HG03103 (cell line): ENCODE measurements around the gene EFCAB12.

Experiments
- ATAC-seq: cut with Tn5 transposase; IDR thresholded peaks from one replicate; pipeline ENCODE4 v1.9.1; 2021; ENCODE audit warnings: low read depth; ENCODE audit not compliant: unreplicated experiment

EFCAB12 gene

GRCh38 chr3:129446926-129447325 is 18.5 kb upstream of the EFCAB12 start:
- ATAC-seq, result no peak

GRCh38 chr3:129445471-129445870 is 17.0 kb upstream of the EFCAB12 start:
- no peak for ATAC-seq

- ATAC-seq, result no peak
Measured at GRCh38 chr3:129442947-129443346, 14.5 kb upstream of the EFCAB12 start.

GRCh38 chr3:129442486-129442885 is 14.1 kb upstream of the EFCAB12 start:
- no peak for ATAC-seq

GRCh38 chr3:129441782-129442181 is 13.3 kb upstream of the EFCAB12 start:
- ATAC-seq, result no peak

- no peak for ATAC-seq
Measured at GRCh38 chr3:129441215-129441614, 12.8 kb upstream of the EFCAB12 start.

GRCh38 chr3:129440618-129441190 is 12.3 kb upstream of the EFCAB12 start:
- no peak for ATAC-seq

- peak; percentile 80 for ATAC-seq
Measured at GRCh38 chr3:129439817-129440617, 11.6 kb upstream of the EFCAB12 start, which contains the start of the genes IFT122 and MBD4. TSS of gene IFT122 (plus strand) at chr3:129440224. CDS start at chr3:129440331, 107 bp downstream. TSS of gene MBD4 (minus strand) at chr3:129439948. CDS start at chr3:129439833, 115 bp downstream.

GRCh38 chr3:129439226-129439816 is 10.9 kb upstream of the EFCAB12 start:
- peak; percentile 9 for ATAC-seq

GRCh38 chr3:129435367-129435766 is 6.9 kb upstream of the EFCAB12 start:
- no peak for ATAC-seq

GRCh38 chr3:129434140-129434539 is 5.7 kb upstream of the EFCAB12 start:
- no peak for ATAC-seq

- ATAC-seq, result no peak
Measured at GRCh38 chr3:129433565-129433964, 5.1 kb upstream of the EFCAB12 start.

GRCh38 chr3:129432671-129433070 is 4.2 kb upstream of the EFCAB12 start:
- no peak for ATAC-seq

- no peak for ATAC-seq
Measured at GRCh38 chr3:129432036-129432435, 3.6 kb upstream of the EFCAB12 start.

GRCh38 chr3:129429602-129430001 is 1.2 kb upstream of the EFCAB12 start:
- ATAC-seq, result no peak

- no peak for ATAC-seq
Measured at GRCh38 chr3:129429080-129429451, 630 bp upstream of the EFCAB12 start.

- ATAC-seq, result no peak
Measured at GRCh38 chr3:129428007-129428375, 445 bp downstream of the EFCAB12 start.

- no peak for ATAC-seq
Measured at GRCh38 chr3:129425619-129426018, 2.8 kb downstream of the EFCAB12 start.

GRCh38 chr3:129425213-129425612 is 3.2 kb downstream of the EFCAB12 start:
- no peak for ATAC-seq

GRCh38 chr3:129424185-129424841 is 4.1 kb downstream of the EFCAB12 start:
- peak; percentile 57 for ATAC-seq

GRCh38 chr3:129422897-129423296 is 5.5 kb downstream of the EFCAB12 start:
- no peak for ATAC-seq
